ENCODE measurements around the gene ZKSCAN1.
A peak's percentile ranks its signal among the peaks of the same experiment; 100 is the strongest.

Gene ZKSCAN1

GRCh38 chr7:100079024-100079560, 63.7 kb downstream of the ZKSCAN1 start:
- TF ChIP-seq CREB1 (IDR thresholded peaks at IDR 0.05; ENCODE audit: low read depth) (no peak), EP300 (IDR thresholded peaks at IDR 0.05; ENCODE audit: borderline replicate concordance) (no peak), ZBTB7A (IDR thresholded peaks at IDR 0.05; ENCODE audit: low read depth) (no peak), YY1 (IDR thresholded peaks at IDR 0.05; ENCODE audit: low read depth) (no peak), TEAD4 (IDR thresholded peaks at IDR 0.05) (no peak), CEBPB (IDR thresholded peaks at IDR 0.05) (no peak), RAD21 (IDR thresholded peaks at IDR 0.05; ENCODE audit: low read depth) (no peak), FOXM1 (IDR thresholded peaks at IDR 0.05; ENCODE audit: borderline replicate concordance, low read depth) (no peak), TAF1 (IDR thresholded peaks at IDR 0.05; ENCODE audit: low read depth) (no peak), MAX (IDR thresholded peaks at IDR 0.05) (no peak), USF1 (IDR thresholded peaks at IDR 0.05) (no peak), EGR1 (IDR thresholded peaks at IDR 0.05) (no peak), NFIC (IDR thresholded peaks at IDR 0.05) (no peak), TCF12 (IDR thresholded peaks at IDR 0.05; ENCODE audit: low read depth) (no peak), REST (IDR thresholded peaks at IDR 0.05; ENCODE audit: low read depth) (no peak)

GRCh38 chr7:100080907-100081534, 65.6 kb downstream of the ZKSCAN1 start:
- no peak for TF ChIP-seq CEBPB (IDR thresholded peaks at IDR 0.05)
- TF ChIP-seq TAF1 (IDR thresholded peaks at IDR 0.05; ENCODE audit: low read depth), result no peak
- TF ChIP-seq EGR1 (IDR thresholded peaks at IDR 0.05), result no peak
- TF ChIP-seq USF1 (IDR thresholded peaks at IDR 0.05), result no peak
- no peak for TF ChIP-seq TCF12 (IDR thresholded peaks at IDR 0.05; ENCODE audit: low read depth)
- TF ChIP-seq FOXM1 (IDR thresholded peaks at IDR 0.05; ENCODE audit: borderline replicate concordance, low read depth), result no peak
- TF ChIP-seq ZBTB7A (IDR thresholded peaks at IDR 0.05; ENCODE audit: low read depth), result no peak
- no peak for TF ChIP-seq CREB1 (IDR thresholded peaks at IDR 0.05; ENCODE audit: low read depth)
- TF ChIP-seq REST (IDR thresholded peaks at IDR 0.05; ENCODE audit: low read depth), result no peak
- no peak for TF ChIP-seq RAD21 (IDR thresholded peaks at IDR 0.05; ENCODE audit: low read depth)
- no peak for TF ChIP-seq TEAD4 (IDR thresholded peaks at IDR 0.05)
- TF ChIP-seq YY1 (IDR thresholded peaks at IDR 0.05; ENCODE audit: low read depth), result no peak
- TF ChIP-seq NFIC (IDR thresholded peaks at IDR 0.05), result no peak
- no peak for TF ChIP-seq MAX (IDR thresholded peaks at IDR 0.05)
- TF ChIP-seq EP300 (IDR thresholded peaks at IDR 0.05; ENCODE audit: borderline replicate concordance), result no peak

- no peak for TF ChIP-seq NFIC (IDR thresholded peaks at IDR 0.05)
- TF ChIP-seq TEAD4 (IDR thresholded peaks at IDR 0.05), result no peak
- TF ChIP-seq TAF1 (IDR thresholded peaks at IDR 0.05; ENCODE audit: low read depth), result peak; percentile 67
- peak; percentile 27; the same call in 1 of the 2 replicates for TF ChIP-seq EP300 (IDR thresholded peaks at IDR 0.05; ENCODE audit: borderline replicate concordance)
- peak; percentile 56; the same call in 1 of the 2 replicates for TF ChIP-seq CREB1 (IDR thresholded peaks at IDR 0.05; ENCODE audit: low read depth)
- TF ChIP-seq MAX (IDR thresholded peaks at IDR 0.05), result peak; percentile 98
- TF ChIP-seq RAD21 (IDR thresholded peaks at IDR 0.05; ENCODE audit: low read depth), result peak; percentile 74
- TF ChIP-seq CEBPB (IDR thresholded peaks at IDR 0.05), result no peak
- 0 out of 2 replicates have a peak, but pooled peaks have one; percentile 60 for TF ChIP-seq ZBTB7A (IDR thresholded peaks at IDR 0.05; ENCODE audit: low read depth)
- TF ChIP-seq REST (IDR thresholded peaks at IDR 0.05; ENCODE audit: low read depth), result no peak
- TF ChIP-seq YY1 (IDR thresholded peaks at IDR 0.05; ENCODE audit: low read depth), result 0 out of 2 replicates have a peak, but pooled peaks have one; percentile 19
- TF ChIP-seq TCF12 (IDR thresholded peaks at IDR 0.05; ENCODE audit: low read depth), result no peak; the same call in 1 of the 2 replicates
- TF ChIP-seq USF1 (IDR thresholded peaks at IDR 0.05), result peak; percentile 35
- no peak for TF ChIP-seq FOXM1 (IDR thresholded peaks at IDR 0.05; ENCODE audit: borderline replicate concordance, low read depth)
- TF ChIP-seq EGR1 (IDR thresholded peaks at IDR 0.05), result peak; percentile 76
Observed at GRCh38 chr7:100081535-100082102, 66.2 kb downstream of the ZKSCAN1 start, which contains the start of gene ZNF3. ZNF3 (minus strand) TSS chr7:100081723; CDS start chr7:100077357, 4,366 bp downstream.

Measured in Ishikawa (cell line).